DMS53 treated with DMSO at 0.1 percent for 48 hours (cell line): ENCODE measurements around the gene FBXW10B.
"Not testable (repeated sequence)": the region's sequence is repeated elsewhere in the genome, so short reads cannot be mapped to it uniquely, and the experiment has no call there.

Experiments
- DNase-seq: peaks from one replicate; lab custom pipeline; 2025; ENCODE audit not compliant: unreplicated experiment; lab: John Stamatoyannopoulos, UW

The FBXW10B gene

GRCh38 chr17:15630930-15631453 lies 11.5 kb upstream of the FBXW10B start:
- not testable (repeated sequence) for DNase-seq

- not testable (repeated sequence) for DNase-seq
Measured at GRCh38 chr17:15629991-15630390, 10.5 kb upstream of the FBXW10B start.

- not testable (repeated sequence) for DNase-seq
Measured at GRCh38 chr17:15623661-15624209, 4.2 kb upstream of the FBXW10B start.

GRCh38 chr17:15623255-15623654 lies 3.8 kb upstream of the FBXW10B start:
- DNase-seq = not testable (repeated sequence)

GRCh38 chr17:15622124-15622523 lies 2.6 kb upstream of the FBXW10B start:
- DNase-seq = not testable (repeated sequence)

GRCh38 chr17:15616828-15617227 lies 2.7 kb downstream of the FBXW10B start:
- peak; percentile 8 for DNase-seq

- DNase-seq = not testable (repeated sequence)
Measured at GRCh38 chr17:15615850-15616249, 3.7 kb downstream of the FBXW10B start.

GRCh38 chr17:15613111-15613510 lies 6.4 kb downstream of the FBXW10B start:
- not testable (repeated sequence) for DNase-seq

GRCh38 chr17:15592960-15593359 lies 26.5 kb downstream of the FBXW10B start:
- not testable (repeated sequence) for DNase-seq

- not testable (repeated sequence) for DNase-seq
Measured at GRCh38 chr17:15591986-15592385, 27.5 kb downstream of the FBXW10B start.

- not testable (repeated sequence) for DNase-seq
Measured at GRCh38 chr17:15590844-15591243, 28.7 kb downstream of the FBXW10B start.

- not testable (repeated sequence) for DNase-seq
Measured at GRCh38 chr17:15589544-15590536, 29.7 kb downstream of the FBXW10B start.

GRCh38 chr17:15588017-15588416 lies 31.5 kb downstream of the FBXW10B start:
- DNase-seq = not testable (repeated sequence)

GRCh38 chr17:15583313-15583712 lies 36.2 kb downstream of the FBXW10B start:
- not testable (repeated sequence) for DNase-seq

GRCh38 chr17:15581462-15581861 lies 38.0 kb downstream of the FBXW10B start:
- not testable (repeated sequence) for DNase-seq

- DNase-seq = not testable (repeated sequence)
Measured at GRCh38 chr17:15576848-15577247, 42.7 kb downstream of the FBXW10B start.

GRCh38 chr17:15574660-15575059 lies 44.8 kb downstream of the FBXW10B start:
- not testable (repeated sequence) for DNase-seq

GRCh38 chr17:15573870-15574269 lies 45.6 kb downstream of the FBXW10B start:
- DNase-seq = not testable (repeated sequence)
